Panc1 (cell line): ENCODE measurements around the gene INF2. TPM values are rescaled to one million over a fixed set of nuclear protein-coding genes. Genes with fewer than 3 reads are reported as not detected.

Experiments
- ATAC-seq: fragments of 200-7000 bp; cut with Tn5 transposase; 2 replicates; pipeline ENCODE4 v1.9.1; 2020; ENCODE audit warnings: mild to moderate bottlenecking, moderate library complexity
- BruUV-seq: library from RNA; stranded (reverse); fragments of 400-500 nt; replicated peaks from 2 replicates; lab custom pipeline; 2021; lab: Mats Ljungman, UMichigan
- CTCF ChIA-PET: fragments of 300-600 bp; sonication (Branson Sonifier 250); formaldehyde crosslinking; loops from one replicate; lab custom pipeline; 2022; ENCODE audit warnings: antibody characterized with exemption; lab: Charles Lee
- POLR2A ChIA-PET: fragments of 300-600 bp; sonication (Branson Sonifier 250); formaldehyde crosslinking; loops from one replicate; lab custom pipeline; 2022; ENCODE audit warnings: antibody characterized with exemption; lab: Charles Lee
- DNase-seq: peaks from one replicate; pipeline ENCODE4 v3.0.0-alpha.2; 2010; ENCODE audit warnings: low read depth, low spot score
- H3K27ac ChIP-seq: 2 replicates; pipeline ENCODE4 v1.5.1; 2011; ENCODE audit warnings: mild to moderate bottlenecking, low read length, inconsistent platforms
- H3K27me3 ChIP-seq: fragments of 200-500 bp; sonication (Bioruptor generic); 2 replicates; pipeline ENCODE4 v1.6.0; 2014; ENCODE audit warnings: low read length, inconsistent platforms; ENCODE audit not compliant: control insufficient read depth, insufficient read depth
- H3K36me3 ChIP-seq: fragments of 200-500 bp; sonication (Bioruptor generic); 2 replicates; pipeline ENCODE4 v1.5.1; 2014; ENCODE audit warnings: inconsistent platforms, mild to moderate bottlenecking, low read length, moderate library complexity; ENCODE audit not compliant: control insufficient read depth, insufficient read depth
- H3K4me1 ChIP-seq: 2 replicates; pipeline ENCODE4 v1.5.1; 2011; ENCODE audit warnings: inconsistent platforms, mild to moderate bottlenecking, low read length, moderate library complexity; ENCODE audit not compliant: control insufficient read depth, insufficient read depth
- H3K4me3 ChIP-seq, 2 experiments: 2 replicates each; pipeline ENCODE4 v1.5.1; 2011 to 2012; ENCODE audit warnings: low read depth in 2 of 2, low read length in 2 of 2, mild to moderate bottlenecking in 2 of 2, inconsistent platforms in 1 of 2, moderate library complexity in 1 of 2
- H3K9me3 ChIP-seq: fragments of 200-500 bp; sonication (Bioruptor generic); 2 replicates; pipeline ENCODE4 v1.5.1; 2014; ENCODE audit warnings: low read depth, mild to moderate bottlenecking, inconsistent platforms, low read length, moderate library complexity; ENCODE audit not compliant: control insufficient read depth, insufficient read depth
- CTCF ChIP-seq: fragments of 450-650 bp; IDR thresholded peaks from 2 replicates; pipeline ENCODE4 v1.5.1; 2017; ENCODE audit warnings: mild to moderate bottlenecking
- POLR2AphosphoS5 ChIP-seq: IDR thresholded peaks from 2 replicates; pipeline ENCODE4 v1.6.1; 2012; ENCODE audit warnings: mild to moderate bottlenecking, low read depth, low read length, moderate library complexity
- REST ChIP-seq, 2 experiments: IDR thresholded peaks; 2 replicates each; pipeline ENCODE4 v1.6.1; 2011 to 2012; ENCODE audit warnings: low read depth in 2 of 2, control low read depth in 1 of 2, low read length in 1 of 2, mild to moderate bottlenecking in 1 of 2, moderate library complexity in 1 of 2; ENCODE audit not compliant: insufficient read depth in 1 of 2
- SIN3A ChIP-seq: IDR thresholded peaks from 2 replicates; pipeline ENCODE4 v1.6.1; 2012; ENCODE audit warnings: low read depth, mild to moderate bottlenecking, low read length, moderate library complexity, borderline replicate concordance; ENCODE audit not compliant: insufficient read depth
- TCF7L2 ChIP-seq: IDR thresholded peaks from 2 replicates; pipeline ENCODE4 v1.6.1; 2011; ENCODE audit warnings: mild to moderate bottlenecking, low read depth, low read length, inconsistent platforms
- in situ Hi-C: cut with HindIII; loops from 2 replicates; pipeline ENCODE4 v1.10.0; 2016; ENCODE audit warnings: low sequenced_read_pairs, low pct_unique_long_range_greater_than_20kb
- intact Hi-C: fragments of 100-400 bp; cut with micrococcal nuclease; formaldehyde crosslinking; loops from one replicate; pipeline ENCODE4 v1.10.0; 2022; ENCODE audit not compliant: unreplicated experiment
- total RNA-seq: library from RNA; stranded (reverse); gene quantifications from one replicate; pipeline ENCODE4 v1.2.1, GENCODE V29; 2021; ENCODE audit not compliant: unreplicated experiment

Gene INF2
- total RNA-seq, 1 experiment from 2014 or later: 195 TPM

GRCh38 chr14:104714681-104715080 lies 25.3 kb downstream of the INF2 start:
- BruUV-seq: no TSS peak
- CTCF ChIA-PET: no interaction called here
- no peak for DNase-seq
- Histone ChIP-seq H3K4me1 (peaks cover 2% of the 10 kb centered on the region; the same call in 1 of the 2 replicates), H3K9me3 (no peaks in the 10 kb centered on the region), H3K4me3 (no peak overlapping the region), H3K27me3 (no peaks in the 10 kb centered on the region), H3K36me3 (no peaks in the 10 kb centered on the region), H3K27ac (no peak overlapping the region)
- POLR2A ChIA-PET: no interaction called here
- TF ChIP-seq POLR2AphosphoS5 (no peak), REST (IDR thresholded peaks at IDR 0.05; ENCODE audit: insufficient read depth in 1 of 2, low read depth in 2 of 2, low read length in 1 of 2) (no peak), TCF7L2 (no peak), CTCF (no peak)
- intact Hi-C loops (no loop called here), in situ Hi-C loops (no loop called here)
- ATAC-seq: no peak

- in situ Hi-C loops (no loop called here), intact Hi-C loops (no loop called here)
- no TSS peak for BruUV-seq
- Histone ChIP-seq H3K27ac (no peak overlapping the region), H3K27me3 (no peaks in the 10 kb centered on the region), H3K36me3 (no peaks in the 10 kb centered on the region), H3K4me3 (no peak overlapping the region), H3K4me1 (no peaks in the 10 kb centered on the region; the same call in 1 of the 2 replicates), H3K9me3 (no peaks in the 10 kb centered on the region)
- CTCF ChIA-PET: no interaction called here
- DNase-seq (no peak), ATAC-seq (no peak)
- POLR2A ChIA-PET: no interaction called here
- TF ChIP-seq SIN3A: no peak
- no peak for TF ChIP-seq CTCF
These were observed 26.0 kb downstream of the INF2 start for GRCh38 chr14:104715416-104715815.
